K562 (cell line): Measurements from ENCODE around the gene PLCL2. TPM values are rescaled to one million over a fixed set of nuclear protein-coding genes. Genes with fewer than 3 reads are reported as not detected.

Experiments
- CBFA2T3 ChIP-seq: fragments of 450-650 bp; IDR thresholded peaks from 2 replicates; pipeline ENCODE4 v1.6.1; 2017
- FOXK1 ChIP-seq: sonication (generic); formaldehyde crosslinking; IDR thresholded peaks from 2 replicates; pipeline ENCODE4 v1.8.0; 2022; ENCODE audit warnings: missing genetic modification reagents, mild to moderate bottlenecking, borderline replicate concordance
- ZNF24 ChIP-seq: fragments of 450-650 bp; IDR thresholded peaks from 2 replicates; pipeline ENCODE4 v1.6.1; 2016
- polyA plus RNA-seq, 8 experiments: library from polyadenylated mRNA; depleted of rRNA in 4 of 8; stranded (reverse) in 5 of 8; unstranded in 3 of 8; fragments of >200 nt; fragmentation: Nextera tagmentation in 2 of 8; fragmentation: Illumina TruSeq in 1 of 8; extraction: Ambion mirVana in 2 of 8; extraction: Trizol in 1 of 8; gene quantifications; 2 replicates each; pipeline versions ENCODE4 v1.2.1 to v1.2.3, GENCODE V29; 2011 to 2014; ENCODE audit warnings: inconsistent platforms in 1 of 8, missing spikeins in 1 of 8
- total RNA-seq, 7 experiments: library from RNA; depleted of rRNA in 6 of 7; stranded (reverse); fragments of >200 nt in 6 of 7; fragmentation: Illumina TruSeq in 2 of 7; extraction: Trizol in 2 of 7; gene quantifications; 2 replicates each; pipeline versions ENCODE4 v1.2.1 to v1.2.3, GENCODE V29; 2011 to 2021; ENCODE audit warnings: low replicate concordance in 1 of 7
- TF ChIP-seq, protein P1 (sequence below): fragments of 450-650 bp; IDR thresholded peaks from 2 replicates; pipeline ENCODE4 v1.6.1; 2016; ENCODE audit warnings: low read depth

PLCL2 gene
- total and polyA plus RNA-seq, 9 of the 15 experiments (the other 6 are each of a cell fraction or from before 2014, with no cell fraction given) = 0.03 to 0.18 (median 0.11) TPM; not detected in 2

DNA sequence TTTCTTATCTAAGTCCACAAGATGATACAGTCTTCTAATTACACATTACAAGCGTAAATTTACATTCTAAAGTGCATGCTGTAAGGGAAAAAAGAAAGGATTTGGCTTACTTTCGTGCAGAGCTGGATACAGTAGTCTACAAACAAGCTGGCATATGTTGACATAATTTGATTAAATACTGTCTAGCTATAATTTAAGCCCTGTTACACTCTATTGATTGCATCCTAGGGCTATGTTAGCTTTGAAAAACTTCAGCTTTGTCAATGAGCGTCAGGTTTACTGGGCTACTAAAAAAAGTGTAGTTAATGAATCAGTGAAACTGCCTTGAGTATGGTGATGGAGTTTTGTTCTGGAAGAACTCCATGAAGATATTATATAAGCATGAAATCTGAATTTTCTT, 24.5 kb upstream of the PLCL2 start (continued):
- TF ChIP-seq, protein P1, sequence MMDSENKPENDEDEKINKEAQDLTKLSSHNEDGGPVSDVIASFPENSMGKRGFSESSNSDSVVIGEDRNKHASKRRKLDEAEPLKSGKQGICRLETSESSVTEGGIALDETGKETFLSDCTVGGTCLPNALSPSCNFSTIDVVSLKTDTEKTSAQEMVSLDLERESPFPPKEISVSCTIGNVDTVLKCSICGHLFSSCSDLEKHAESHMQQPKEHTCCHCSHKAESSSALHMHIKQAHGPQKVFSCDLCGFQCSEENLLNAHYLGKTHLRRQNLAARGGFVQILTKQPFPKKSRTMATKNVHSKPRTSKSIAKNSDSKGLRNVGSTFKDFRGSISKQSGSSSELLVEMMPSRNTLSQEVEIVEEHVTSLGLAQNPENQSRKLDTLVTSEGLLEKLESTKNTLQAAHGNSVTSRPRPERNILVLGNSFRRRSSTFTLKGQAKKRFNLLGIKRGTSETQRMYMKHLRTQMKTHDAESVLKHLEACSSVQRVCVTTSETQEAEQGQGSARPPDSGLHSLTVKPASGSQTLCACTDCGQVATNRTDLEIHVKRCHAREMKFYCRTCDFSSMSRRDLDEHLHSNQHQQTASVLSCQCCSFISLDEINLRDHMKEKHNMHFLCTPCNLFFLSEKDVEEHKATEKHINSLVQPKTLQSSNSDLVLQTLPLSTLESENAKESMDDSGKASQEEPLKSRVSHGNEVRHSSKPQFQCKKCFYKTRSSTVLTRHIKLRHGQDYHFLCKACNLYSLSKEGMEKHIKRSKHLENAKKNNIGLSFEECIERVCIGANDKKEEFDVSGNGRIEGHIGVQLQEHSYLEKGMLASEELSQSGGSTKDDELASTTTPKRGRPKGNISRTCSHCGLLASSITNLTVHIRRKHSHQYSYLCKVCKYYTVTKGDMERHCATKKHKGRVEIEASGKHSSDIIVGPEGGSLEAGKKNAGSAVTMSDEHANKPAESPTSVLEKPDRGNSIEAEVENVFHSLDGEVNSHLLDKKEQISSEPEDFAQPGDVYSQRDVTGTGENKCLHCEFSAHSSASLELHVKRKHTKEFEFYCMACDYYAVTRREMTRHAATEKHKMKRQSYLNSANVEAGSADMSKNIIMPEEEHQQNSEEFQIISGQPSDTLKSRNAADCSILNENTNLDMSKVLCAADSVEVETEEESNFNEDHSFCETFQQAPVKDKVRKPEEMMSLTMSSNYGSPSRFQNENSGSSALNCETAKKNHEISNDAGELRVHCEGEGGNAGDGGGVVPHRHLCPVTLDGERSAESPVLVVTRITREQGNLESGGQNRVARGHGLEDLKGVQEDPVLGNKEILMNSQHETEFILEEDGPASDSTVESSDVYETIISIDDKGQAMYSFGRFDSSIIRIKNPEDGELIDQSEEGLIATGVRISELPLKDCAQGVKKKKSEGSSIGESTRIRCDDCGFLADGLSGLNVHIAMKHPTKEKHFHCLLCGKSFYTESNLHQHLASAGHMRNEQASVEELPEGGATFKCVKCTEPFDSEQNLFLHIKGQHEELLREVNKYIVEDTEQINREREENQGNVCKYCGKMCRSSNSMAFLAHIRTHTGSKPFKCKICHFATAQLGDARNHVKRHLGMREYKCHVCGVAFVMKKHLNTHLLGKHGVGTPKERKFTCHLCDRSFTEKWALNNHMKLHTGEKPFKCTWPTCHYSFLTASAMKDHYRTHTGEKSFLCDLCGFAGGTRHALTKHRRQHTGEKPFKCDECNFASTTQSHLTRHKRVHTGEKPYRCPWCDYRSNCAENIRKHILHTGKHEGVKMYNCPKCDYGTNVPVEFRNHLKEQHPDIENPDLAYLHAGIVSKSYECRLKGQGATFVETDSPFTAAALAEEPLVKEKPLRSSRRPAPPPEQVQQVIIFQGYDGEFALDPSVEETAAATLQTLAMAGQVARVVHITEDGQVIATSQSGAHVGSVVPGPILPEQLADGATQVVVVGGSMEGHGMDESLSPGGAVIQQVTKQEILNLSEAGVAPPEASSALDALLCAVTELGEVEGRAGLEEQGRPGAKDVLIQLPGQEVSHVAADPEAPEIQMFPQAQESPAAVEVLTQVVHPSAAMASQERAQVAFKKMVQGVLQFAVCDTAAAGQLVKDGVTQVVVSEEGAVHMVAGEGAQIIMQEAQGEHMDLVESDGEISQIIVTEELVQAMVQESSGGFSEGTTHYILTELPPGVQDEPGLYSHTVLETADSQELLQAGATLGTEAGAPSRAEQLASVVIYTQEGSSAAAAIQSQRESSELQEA = no peak
- TF ChIP-seq ZNF24 (no peak), FOXK1 (CRISPR knock-in tag) (no peak), CBFA2T3 (no peak)
